Measurements from ENCODE around the gene IL1F10. TPM values are rescaled to one million over a fixed set of nuclear protein-coding genes. Genes with fewer than 3 reads are reported as not detected.

Gene IL1F10
- polyA plus RNA-seq, 1 donor from 2014 or later, result not detected

- H3K27ac ChIP-seq (ENCODE audit: low read length), result no peak overlapping the region
- H3K9me3 ChIP-seq (ENCODE audit: low read length), result no peaks in the 10 kb centered on the region
- no peak overlapping the region for H2AFZ ChIP-seq (ENCODE audit: low read depth, low read length)
- no peaks in the 10 kb centered on the region for H3K9me2 ChIP-seq (ENCODE audit: insufficient read depth, low read length)
- no peaks in the 10 kb centered on the region for H3F3A ChIP-seq (ENCODE audit: insufficient read depth, low read length, poor library complexity, severe bottlenecking)
- H3K79me2 ChIP-seq (replicated peaks; ENCODE audit: insufficient read depth, low read length), result no peaks in the 10 kb centered on the region
- no peak overlapping the region for H3K9ac ChIP-seq (ENCODE audit: low read length)
- H3K27me3 ChIP-seq (ENCODE audit: insufficient read depth, low read depth, low read length), result no peaks in the 10 kb centered on the region
- H3K36me3 ChIP-seq (ENCODE audit: insufficient read depth, low read length), result no peaks in the 10 kb centered on the region
- H3K4me2 ChIP-seq (ENCODE audit: low read length), result no peak overlapping the region
- H3K4me3 ChIP-seq (ENCODE audit: low read length), result no peak overlapping the region
- no peak for TF ChIP-seq SMC3 (conservative IDR thresholded peaks at IDR 0.05; ENCODE audit: poor library complexity)
- no peak for TF ChIP-seq RAD21 (conservative IDR thresholded peaks at IDR 0.05)
- H4K20me1 ChIP-seq (ENCODE audit: insufficient read depth), result no peaks in the 10 kb centered on the region
These were observed 2.9 kb upstream of the IL1F10 start for GRCh38 chr2:113064898-113065297.

- Histone ChIP-seq H3K9me2 (ENCODE audit: insufficient read depth, low read length) (no peaks in the 10 kb centered on the region), H2AFZ (ENCODE audit: low read depth, low read length) (no peak overlapping the region)
- no peak for TF ChIP-seq SMC3 (conservative IDR thresholded peaks at IDR 0.05; ENCODE audit: poor library complexity)
These were observed 479 bp downstream of the IL1F10 start for GRCh38 chr2:113068249-113068648.

DNA sequence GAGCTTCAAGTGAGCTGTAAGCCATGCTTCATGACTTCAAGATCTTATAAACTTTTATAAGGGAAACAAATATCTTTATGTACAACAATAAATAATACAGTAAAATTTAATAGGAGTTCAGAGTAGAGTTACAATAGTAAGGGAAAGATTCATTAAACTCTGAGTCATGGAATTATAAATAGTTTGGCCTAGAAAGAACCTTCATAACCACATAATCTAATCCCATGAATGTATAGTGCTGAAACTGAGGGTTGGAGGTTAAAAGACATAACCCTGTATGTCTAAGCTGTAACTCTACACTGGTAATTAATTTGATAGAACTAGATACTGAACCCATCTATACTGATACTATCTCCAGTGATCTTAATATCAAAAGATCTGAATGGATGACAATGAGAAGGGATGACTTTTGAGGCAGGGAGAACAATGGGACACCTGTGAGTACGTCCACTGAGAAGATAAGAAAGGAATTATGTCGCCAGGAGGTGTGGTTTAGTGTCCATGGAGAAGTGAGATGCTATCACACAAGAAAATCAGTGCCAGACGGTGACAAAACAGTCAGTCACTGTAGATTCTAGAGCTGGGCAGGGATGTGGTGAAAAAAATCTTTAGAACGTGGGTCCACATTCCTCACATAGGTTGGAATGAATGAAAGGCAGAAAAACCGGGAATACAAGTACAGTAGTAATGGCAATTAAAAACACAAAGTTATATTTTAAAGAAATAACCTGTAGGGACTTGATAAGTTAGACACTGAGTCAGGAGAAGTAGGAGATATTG lies 1.1 kb downstream of the IL1F10 start:
- TF ChIP-seq CTCF (IDR thresholded peaks at IDR 0.05; ENCODE audit: poor library complexity, severe bottlenecking) (no peak), MXI1 (conservative IDR thresholded peaks at IDR 0.05; ENCODE audit: poor library complexity, severe bottlenecking) (no peak), TAF1 (IDR thresholded peaks at IDR 0.05; ENCODE audit: low read depth) (no peak), SMC3 (conservative IDR thresholded peaks at IDR 0.05; ENCODE audit: poor library complexity) (no peak), EZH2 (IDR thresholded peaks at IDR 0.05; ENCODE audit: borderline replicate concordance, insufficient read depth, low read length, poor library complexity, severe bottlenecking) (no peak)
- Histone ChIP-seq H3K79me2 (replicated peaks; ENCODE audit: insufficient read depth, low read length) (no peaks in the 10 kb centered on the region), H3K9ac (ENCODE audit: low read length) (no peak overlapping the region), H3K27me3 (ENCODE audit: insufficient read depth, low read depth, low read length) (no peaks in the 10 kb centered on the region), H3K27ac (ENCODE audit: low read length) (no peak overlapping the region), H3K36me3 (ENCODE audit: insufficient read depth, low read length) (no peaks in the 10 kb centered on the region), H3F3A (ENCODE audit: insufficient read depth, low read length, poor library complexity, severe bottlenecking) (no peaks in the 10 kb centered on the region), H3K9me2 (ENCODE audit: insufficient read depth, low read length) (no peaks in the 10 kb centered on the region), H3K4me2 (ENCODE audit: low read length) (no peak overlapping the region), H4K20me1 (ENCODE audit: insufficient read depth) (no peaks in the 10 kb centered on the region), H3K9me3 (ENCODE audit: low read length) (no peaks in the 10 kb centered on the region), H2AFZ (ENCODE audit: low read depth, low read length) (no peak overlapping the region), H3K4me3 (ENCODE audit: low read length) (no peak overlapping the region)

More at GRCh38 chr2:113068249-113068648, 479 bp downstream of the IL1F10 start:
- Histone ChIP-seq H3K79me2 (replicated peaks; ENCODE audit: insufficient read depth, low read length) (no peaks in the 10 kb centered on the region), H3F3A (ENCODE audit: insufficient read depth, low read length, poor library complexity, severe bottlenecking) (no peaks in the 10 kb centered on the region), H3K27me3 (ENCODE audit: insufficient read depth, low read depth, low read length) (no peaks in the 10 kb centered on the region), H3K36me3 (ENCODE audit: insufficient read depth, low read length) (no peaks in the 10 kb centered on the region), H3K4me2 (ENCODE audit: low read length) (no peak overlapping the region), H3K4me3 (ENCODE audit: low read length) (no peak overlapping the region), H3K9me3 (ENCODE audit: low read length) (no peaks in the 10 kb centered on the region), H3K9ac (ENCODE audit: low read length) (no peak overlapping the region), H3K27ac (ENCODE audit: low read length) (no peak overlapping the region), H4K20me1 (ENCODE audit: insufficient read depth) (no peaks in the 10 kb centered on the region)
